HepG2 (cell line): ENCODE data around the gene COQ4. TPM values are rescaled to one million over a fixed set of nuclear protein-coding genes. Genes with fewer than 3 reads are reported as not detected.

ENCODE experiments used
- AKAP8 ChIP-seq: sonication (generic); formaldehyde crosslinking; IDR thresholded peaks from 2 replicates; pipeline ENCODE4 v1.5.1; 2020; ENCODE audit warnings: mild to moderate bottlenecking, missing genetic modification reagents
- CENPX ChIP-seq: sonication (generic); formaldehyde crosslinking; IDR thresholded peaks from 2 replicates; pipeline ENCODE4 v1.9.0; 2021; ENCODE audit warnings: mild to moderate bottlenecking, missing genetic modification reagents, moderate library complexity
- EP300 ChIP-seq, 3 experiments: sonication (generic) in 1 of 3; formaldehyde crosslinking in 1 of 3; IDR thresholded peaks; 2 replicates each; pipeline versions ENCODE4 v1.5.1 to v1.6.1; 2011 to 2020; ENCODE audit warnings: low read depth in 2 of 3, low read length in 2 of 3, borderline replicate concordance in 1 of 3, improper control_type of control experiment in 1 of 3, mild to moderate bottlenecking in 1 of 3, missing genetic modification reagents in 1 of 3, moderate library complexity in 1 of 3
- FOXA1 ChIP-seq, 2 experiments: fragments of 450-650 bp in 1 of 2; sonication (generic) in 1 of 2; formaldehyde crosslinking in 1 of 2; IDR thresholded peaks; 2 replicates each; pipeline versions ENCODE4 v1.4.0 to v1.6.1; 2016 to 2020; ENCODE audit warnings: missing genetic modification reagents in 1 of 2
- FOXM1 ChIP-seq: sonication (generic); formaldehyde crosslinking; IDR thresholded peaks from 2 replicates; pipeline ENCODE4 v1.5.0; 2020; ENCODE audit warnings: missing genetic modification reagents
- FUBP1 ChIP-seq: sonication (generic); formaldehyde crosslinking; IDR thresholded peaks from 2 replicates; pipeline ENCODE4 v1.5.1; 2020; ENCODE audit warnings: missing genetic modification reagents, mild to moderate bottlenecking, borderline replicate concordance
- GABPA ChIP-seq, 2 experiments: IDR thresholded peaks; 2 replicates each; pipeline ENCODE4 v1.6.1; 2011 to 2016; ENCODE audit warnings: low read depth in 2 of 2, low read length in 1 of 2, missing biosample characterization in 1 of 2, missing genetic modification characterization in 1 of 2
- GLMP ChIP-seq: sonication (generic); formaldehyde crosslinking; IDR thresholded peaks from 2 replicates; pipeline ENCODE4 v1.9.0; 2021; ENCODE audit warnings: missing genetic modification reagents, mild to moderate bottlenecking, borderline replicate concordance
- HMG20A ChIP-seq: IDR thresholded peaks from 2 replicates; pipeline ENCODE4 v1.6.1; 2016; ENCODE audit warnings: borderline replicate concordance
- JUN ChIP-seq: sonication (generic); formaldehyde crosslinking; IDR thresholded peaks from 2 replicates; pipeline ENCODE4 v1.4.0; 2020; ENCODE audit warnings: mild to moderate bottlenecking, missing genetic modification reagents
- MLLT10 ChIP-seq: sonication (generic); formaldehyde crosslinking; IDR thresholded peaks from 2 replicates; pipeline ENCODE4 v1.4.0; 2020; ENCODE audit warnings: missing genetic modification reagents
- MXD3 ChIP-seq: IDR thresholded peaks from 2 replicates; pipeline ENCODE4 v1.6.1; 2016; ENCODE audit warnings: mild to moderate bottlenecking, missing biosample characterization, missing genetic modification reagents
- MXD4 ChIP-seq: IDR thresholded peaks from 2 replicates; pipeline ENCODE4 v1.6.1; 2016; ENCODE audit warnings: mild to moderate bottlenecking, missing biosample characterization, missing genetic modification reagents
- NBN ChIP-seq: fragments of 450-650 bp; conservative IDR thresholded peaks from 2 replicates; pipeline ENCODE4 v1.6.1; 2017
- NCOR1 ChIP-seq: fragments of 200-600 bp; sonication (generic); IDR thresholded peaks from 2 replicates; pipeline ENCODE4 v1.7.0; 2017; ENCODE audit warnings: antibody characterized with exemption, low read length, borderline replicate concordance
- NFIB ChIP-seq: sonication (generic); formaldehyde crosslinking; IDR thresholded peaks from 2 replicates; pipeline ENCODE4 v1.9.0; 2021; ENCODE audit warnings: missing genetic modification reagents, mild to moderate bottlenecking, borderline replicate concordance
- ONECUT2 ChIP-seq: sonication (generic); formaldehyde crosslinking; IDR thresholded peaks from 2 replicates; pipeline ENCODE4 v1.4.0; 2020; ENCODE audit warnings: missing genetic modification reagents
- POLR2A ChIP-seq, 2 experiments: IDR thresholded peaks; 2 replicates each; pipeline ENCODE4 v1.6.1; 2011; ENCODE audit warnings: low read depth in 2 of 2, low read length in 2 of 2, mild to moderate bottlenecking in 1 of 2, moderate library complexity in 1 of 2; ENCODE audit not compliant: insufficient read depth in 1 of 2
- PPARG ChIP-seq: conservative IDR thresholded peaks from 2 replicates; pipeline ENCODE4 v1.6.1; 2016; ENCODE audit warnings: missing biosample characterization, missing genetic modification reagents
- SAFB2 ChIP-seq: sonication (generic); formaldehyde crosslinking; IDR thresholded peaks from 2 replicates; pipeline ENCODE4 v1.5.1; 2020; ENCODE audit warnings: missing genetic modification reagents, low read depth, mild to moderate bottlenecking, borderline replicate concordance
- SIN3A ChIP-seq: IDR thresholded peaks from 2 replicates; pipeline ENCODE4 v1.6.1; 2011; ENCODE audit warnings: low read depth, mild to moderate bottlenecking, control low read depth, low read length, borderline replicate concordance
- SKI ChIP-seq: fragments of 450-650 bp; IDR thresholded peaks from one replicate; pipeline ENCODE4 v1.6.1; 2018; ENCODE audit warnings: mild to moderate bottlenecking; ENCODE audit not compliant: partially characterized antibody
- SRY ChIP-seq: sonication (generic); formaldehyde crosslinking; IDR thresholded peaks from 2 replicates; pipeline ENCODE4 v1.8.0; 2022; ENCODE audit warnings: mild to moderate bottlenecking, missing genetic modification reagents
- ZFP62 ChIP-seq: sonication (generic); formaldehyde crosslinking; IDR thresholded peaks from 2 replicates; pipeline ENCODE4 v1.4.0; 2020; ENCODE audit warnings: missing genetic modification reagents
- ZNF432 ChIP-seq: sonication (generic); formaldehyde crosslinking; IDR thresholded peaks from 2 replicates; pipeline ENCODE4 v1.5.0; 2020; ENCODE audit warnings: missing genetic modification reagents, mild to moderate bottlenecking, borderline replicate concordance
- ZNF501 ChIP-seq: sonication (generic); formaldehyde crosslinking; IDR thresholded peaks from 2 replicates; pipeline ENCODE4 v1.5.1; 2020; ENCODE audit warnings: mild to moderate bottlenecking, moderate library complexity, missing genetic modification reagents
- ZNF550 ChIP-seq: sonication (generic); formaldehyde crosslinking; IDR thresholded peaks from 2 replicates; pipeline ENCODE4 v1.4.0; 2020; ENCODE audit warnings: mild to moderate bottlenecking, missing genetic modification reagents, borderline replicate concordance
- ZNF670 ChIP-seq: sonication (generic); formaldehyde crosslinking; IDR thresholded peaks from 2 replicates; pipeline ENCODE4 v1.8.0; 2022; ENCODE audit warnings: mild to moderate bottlenecking, missing genetic modification reagents, borderline replicate concordance
- ZNF749 ChIP-seq: sonication (generic); formaldehyde crosslinking; IDR thresholded peaks from 2 replicates; pipeline ENCODE4 v1.8.0; 2022; ENCODE audit warnings: mild to moderate bottlenecking, missing genetic modification reagents, moderate library complexity, borderline replicate concordance
- polyA plus RNA-seq, 8 experiments: library from polyadenylated mRNA; depleted of rRNA in 3 of 8; stranded (reverse) in 7 of 8; unstranded in 1 of 8; fragments of >200 nt; fragmentation: Illumina TruSeq in 4 of 8; extraction: Trizol in 4 of 8; gene quantifications; 2 replicates each; pipeline versions ENCODE4 v1.2.1 to v1.2.3, GENCODE V29; 2011 to 2016; ENCODE audit warnings: low read depth in 4 of 8, missing spikeins in 1 of 8, mixed read lengths in 1 of 8; ENCODE audit not compliant: insufficient read depth in 1 of 8
- total RNA-seq, 5 experiments: library from RNA; depleted of rRNA; stranded (reverse); fragments of >200 nt; fragmentation: Illumina TruSeq; extraction: Trizol; gene quantifications; 2 replicates each; pipeline ENCODE4 v1.2.3, GENCODE V29; 2016; ENCODE audit warnings: low read depth in 1 of 5

Gene COQ4
- total and polyA plus RNA-seq, 2 of the 13 experiments (the other 11 are each of a cell fraction or from before 2014, with no cell fraction given) = 26.1 to 36.0 TPM

- TF ChIP-seq FUBP1 (CRISPR knock-in tag) = no peak
- no peak for TF ChIP-seq GLMP (CRISPR knock-in tag)
- no peak for TF ChIP-seq NBN
- TF ChIP-seq ZNF501 (CRISPR knock-in tag) = no peak
- TF ChIP-seq SKI = no peak
- no peak for TF ChIP-seq CENPX
- no peak for TF ChIP-seq ZNF550 (CRISPR knock-in tag)
- 0 out of 4 replicates have a peak, but pooled peaks of 1 of the 2 experiments have one; percentile 1 for TF ChIP-seq EP300 (IDR thresholded peaks at IDR 0.05; ENCODE audit: low read depth in 2 of 2, low read length in 2 of 2)
- no peak for TF ChIP-seq EP300 (CRISPR knock-in tag; IDR thresholded peaks at IDR 0.05; ENCODE audit: borderline replicate concordance)
- TF ChIP-seq ZFP62 (CRISPR knock-in tag) = no peak
- no peak for TF ChIP-seq HMG20A (CRISPR knock-in tag)
- no peak for TF ChIP-seq ZNF670 (CRISPR knock-in tag)
- no peak for TF ChIP-seq ZNF749 (CRISPR knock-in tag)
- peak; percentile 31; the same call in 1 of the 2 replicates for TF ChIP-seq SIN3A
- no peak for TF ChIP-seq MXD3 (CRISPR knock-in tag)
- TF ChIP-seq ZNF432 (CRISPR knock-in tag) = no peak
- TF ChIP-seq SRY (CRISPR knock-in tag) = no peak
- TF ChIP-seq MLLT10 (CRISPR knock-in tag) = no peak
- no peak for TF ChIP-seq ONECUT2
- no peak; the same call in none of the 2 replicates for TF ChIP-seq NCOR1
- peak; percentile 94 to 99 for TF ChIP-seq POLR2A (IDR thresholded peaks at IDR 0.05; ENCODE audit: insufficient read depth in 1 of 2, low read depth in 2 of 2, low read length in 2 of 2)
- TF ChIP-seq JUN = no peak
- peak; percentile 52; the same call in 1 of the 2 replicates for TF ChIP-seq PPARG (CRISPR knock-in tag)
- TF ChIP-seq FOXA1 (IDR thresholded peaks at IDR 0.05) = no peak
- TF ChIP-seq FOXA1 (CRISPR knock-in tag; IDR thresholded peaks at IDR 0.05) = no peak
- TF ChIP-seq SAFB2 = peak; percentile 95; the same call in 1 of the 2 replicates
- no peak for TF ChIP-seq FOXM1 (CRISPR knock-in tag)
- peak; percentile 23; the same call in 1 of the 2 replicates for TF ChIP-seq GABPA (IDR thresholded peaks at IDR 0.05; ENCODE audit: low read depth, low read length)
- peak; percentile 77 for TF ChIP-seq GABPA (CRISPR knock-in tag; IDR thresholded peaks at IDR 0.05; ENCODE audit: low read depth)
- peak; percentile 52; the same call in 1 of the 2 replicates for TF ChIP-seq MXD4 (CRISPR knock-in tag)
- no peak for TF ChIP-seq NFIB (CRISPR knock-in tag)
- no peak for TF ChIP-seq AKAP8 (CRISPR knock-in tag)
These were observed 46.5 kb upstream of the COQ4 start, which contains the start of gene SWI5 (continued) for GRCh38 chr9:128276008-128276573.
